GM18498 (cell line): ENCODE data around the gene NDUFS7.

Experiments
- ATAC-seq: cut with Tn5 transposase; IDR thresholded peaks from one replicate; pipeline ENCODE4 v1.9.1; 2021; ENCODE audit warnings: mild to moderate bottlenecking, moderate library complexity; ENCODE audit not compliant: unreplicated experiment

The NDUFS7 gene

GRCh38 chr19:1399745-1400144, 16.0 kb downstream of the NDUFS7 start:
- no peak for ATAC-seq

- no peak for ATAC-seq
Measured at GRCh38 chr19:1400281-1401137, 16.8 kb downstream of the NDUFS7 start.

GRCh38 chr19:1401138-1401888, 17.6 kb downstream of the NDUFS7 start, which contains the start of gene GAMT:
Gene GAMT, minus strand, starts transcription at chr19:1401542. Its CDS starts 66 bp downstream, at chr19:1401476.
- ATAC-seq: no peak

- ATAC-seq: no peak
Measured at GRCh38 chr19:1401889-1402217, 18.1 kb downstream of the NDUFS7 start.

GRCh38 chr19:1402411-1403070, 18.8 kb downstream of the NDUFS7 start:
- ATAC-seq: no peak

- ATAC-seq: peak; percentile 77
Measured at GRCh38 chr19:1406774-1407527, 23.2 kb downstream of the NDUFS7 start.

GRCh38 chr19:1407528-1408299, 24.0 kb downstream of the NDUFS7 start, which contains the start of gene DAZAP1:
Gene DAZAP1, plus strand, starts transcription at chr19:1407586. Its CDS starts 188 bp downstream, at chr19:1407774.
- peak; percentile 24 for ATAC-seq

GRCh38 chr19:1408300-1409203, 24.8 kb downstream of the NDUFS7 start:
- no peak for ATAC-seq

- ATAC-seq: no peak
Measured at GRCh38 chr19:1409204-1410005, 25.7 kb downstream of the NDUFS7 start.

GRCh38 chr19:1410136-1410786, 26.6 kb downstream of the NDUFS7 start:
- ATAC-seq: no peak

GRCh38 chr19:1410789-1411188, 27.1 kb downstream of the NDUFS7 start:
- no peak for ATAC-seq

GRCh38 chr19:1411255-1412191, 27.8 kb downstream of the NDUFS7 start:
- no peak for ATAC-seq

GRCh38 chr19:1412323-1412923, 28.7 kb downstream of the NDUFS7 start:
- no peak for ATAC-seq

- no peak for ATAC-seq
Measured at GRCh38 chr19:1412995-1413800, 29.5 kb downstream of the NDUFS7 start.
